Liver (tissue), 9 donors: ENCODE results near the gene TFR2. TPM values are rescaled to one million over a fixed set of nuclear protein-coding genes. Genes with fewer than 3 reads are reported as not detected.

ENCODE experiments used
- DNase-seq: peaks from one replicate; pipeline ENCODE4 v3.0.0-alpha.2; 2017; ENCODE audit warnings: low spot score
- H3K27ac ChIP-seq, 2 donors: one replicate each; pipeline ENCODE4 v1.7.0; 2013; ENCODE audit warnings: inconsistent platforms in 2 of 2, low read length in 2 of 2, control low read depth in 1 of 2, low read depth in 1 of 2, mild to moderate bottlenecking in 1 of 2
- H3K27me3 ChIP-seq, 4 donors: one replicate each; pipeline versions ENCODE4 v1.6.1 to v1.7.0; 2013; ENCODE audit warnings: low read length in 3 of 4, inconsistent platforms in 1 of 4, mild to moderate bottlenecking in 1 of 4, moderate library complexity in 1 of 4; ENCODE audit not compliant: control insufficient read depth in 4 of 4, insufficient read depth in 4 of 4
- H3K36me3 ChIP-seq, 4 donors: one replicate each; pipeline versions ENCODE4 v1.6.1 to v1.7.0; 2013; ENCODE audit warnings: low read length in 3 of 4, mild to moderate bottlenecking in 3 of 4, low read depth in 1 of 4, moderate library complexity in 1 of 4; ENCODE audit not compliant: control insufficient read depth in 4 of 4, insufficient read depth in 3 of 4
- H3K4me1 ChIP-seq, 4 donors: one replicate each; pipeline versions ENCODE4 v1.6.1 to v1.7.0; 2013; ENCODE audit warnings: low read length in 3 of 4, mild to moderate bottlenecking in 3 of 4, moderate library complexity in 1 of 4; ENCODE audit not compliant: control insufficient read depth in 4 of 4, insufficient read depth in 4 of 4
- H3K4me3 ChIP-seq, 3 donors: one replicate each; pipeline versions ENCODE4 v1.6.1 to v1.7.0; 2013; ENCODE audit warnings: low read length in 3 of 3, control low read depth in 1 of 3, low read depth in 1 of 3, mild to moderate bottlenecking in 1 of 3
- H3K9ac ChIP-seq, 2 donors: one replicate each; pipeline ENCODE4 v1.7.0; 2013; ENCODE audit warnings: low read length in 2 of 2, mild to moderate bottlenecking in 2 of 2, moderate library complexity in 2 of 2, control low read depth in 1 of 2, low read depth in 1 of 2
- H3K9me3 ChIP-seq, 4 donors: one replicate each; pipeline versions ENCODE4 v1.6.1 to v1.7.0; 2013; ENCODE audit warnings: low read length in 3 of 4; ENCODE audit not compliant: control insufficient read depth in 4 of 4
- ATF3 ChIP-seq: IDR thresholded peaks from 2 replicates; pipeline ENCODE4 v1.6.1; 2016; ENCODE audit warnings: antibody characterized with exemption
- CTCF ChIP-seq: fragments of 150-350 bp; IDR thresholded peaks from 2 replicates; pipeline ENCODE4 v1.5.1; 2017; ENCODE audit warnings: improper control_type of control experiment, low read depth, low read length; ENCODE audit not compliant: missing input control
- EGR1 ChIP-seq, 2 donors: IDR thresholded peaks; 2 replicates each; pipeline ENCODE4 v1.6.1; 2016 to 2018; ENCODE audit warnings: antibody characterized with exemption in 2 of 2, low read depth in 2 of 2
- FOXA2 ChIP-seq: IDR thresholded peaks from 2 replicates; pipeline ENCODE4 v1.6.1; 2016; ENCODE audit warnings: antibody characterized with exemption
- GABPA ChIP-seq, 2 donors: IDR thresholded peaks in 1 of 2; conservative IDR thresholded peaks in 1 of 2; 2 replicates each; pipeline ENCODE4 v1.6.1; 2016; ENCODE audit warnings: antibody characterized with exemption in 2 of 2, mild to moderate bottlenecking in 1 of 2, moderate library complexity in 1 of 2
- HNF4A ChIP-seq, 2 donors: conservative IDR thresholded peaks; 2 replicates each; pipeline ENCODE4 v1.6.1; 2016; ENCODE audit warnings: antibody characterized with exemption in 2 of 2, mild to moderate bottlenecking in 2 of 2
- HNF4G ChIP-seq: IDR thresholded peaks from 2 replicates; pipeline ENCODE4 v1.6.1; 2016; ENCODE audit warnings: antibody characterized with exemption
- NR2F2 ChIP-seq: IDR thresholded peaks from 2 replicates; pipeline ENCODE4 v1.6.1; 2016; ENCODE audit warnings: antibody characterized with exemption
- RAD21 ChIP-seq, 2 donors: IDR thresholded peaks; 2 replicates each; pipeline ENCODE4 v1.6.1; 2016; ENCODE audit warnings: antibody characterized with exemption in 2 of 2, mild to moderate bottlenecking in 2 of 2
- RXRA ChIP-seq, 2 donors: IDR thresholded peaks; 2 replicates each; pipeline ENCODE4 v1.6.1; 2017 to 2018; ENCODE audit warnings: antibody characterized with exemption in 2 of 2, mild to moderate bottlenecking in 1 of 2
- SP1 ChIP-seq: IDR thresholded peaks from 2 replicates; pipeline ENCODE4 v1.6.1; 2018; ENCODE audit warnings: antibody characterized with exemption, mild to moderate bottlenecking
- TAF1 ChIP-seq: conservative IDR thresholded peaks from 2 replicates; pipeline ENCODE4 v1.6.1; 2016; ENCODE audit warnings: antibody characterized with exemption, mild to moderate bottlenecking
- YY1 ChIP-seq: IDR thresholded peaks from 2 replicates; pipeline ENCODE4 v1.6.1; 2016; ENCODE audit warnings: antibody characterized with exemption, mild to moderate bottlenecking
- ZBTB33 ChIP-seq: IDR thresholded peaks from 2 replicates; pipeline ENCODE4 v1.6.1; 2016; ENCODE audit warnings: antibody characterized with exemption
- WGBS: extraction: QIAGEN DNeasy Blood & Tissue Kit; methylation state at CpG from one replicate; pipeline ENCODE4 v1.1.7; 2013; 5-methylcytosine and 5-hydroxymethylcytosine counted together
- polyA plus RNA-seq, 2 donors: library from polyadenylated mRNA; stranded (reverse) in 1 of 2; unstranded in 1 of 2; fragments of 200-250 nt in 1 of 2; fragments of >200 nt in 1 of 2; fragmentation: Nextera tagmentation in 1 of 2; extraction: Ambion mirVana in 1 of 2; gene quantifications; one replicate each; pipeline versions ENCODE4 v1.2.1 to v1.2.3, GENCODE V29; 2013 to 2015
- total RNA-seq, 2 donors: library from RNA; depleted of rRNA; stranded (reverse); fragments of >200 nt; gene quantifications; one replicate each; pipeline ENCODE4 v1.2.3, GENCODE V29; 2014
- TF ChIP-seq, protein P1 (sequence below): IDR thresholded peaks from 2 replicates; pipeline ENCODE4 v1.6.1; 2016; ENCODE audit warnings: antibody characterized with exemption, mild to moderate bottlenecking
- TF ChIP-seq, protein P2 (sequence below): IDR thresholded peaks from 2 replicates; pipeline ENCODE4 v1.6.1; 2016; ENCODE audit warnings: antibody characterized with exemption
- donor health status: healthy.
- donor health status: healthy.
- donor health status: healthy.
- donor health status: healthy.
- donor health status: healthy.

Gene TFR2
- total and polyA plus RNA-seq, 4 donors = 276 to 663 (median 356) TPM

DNA sequence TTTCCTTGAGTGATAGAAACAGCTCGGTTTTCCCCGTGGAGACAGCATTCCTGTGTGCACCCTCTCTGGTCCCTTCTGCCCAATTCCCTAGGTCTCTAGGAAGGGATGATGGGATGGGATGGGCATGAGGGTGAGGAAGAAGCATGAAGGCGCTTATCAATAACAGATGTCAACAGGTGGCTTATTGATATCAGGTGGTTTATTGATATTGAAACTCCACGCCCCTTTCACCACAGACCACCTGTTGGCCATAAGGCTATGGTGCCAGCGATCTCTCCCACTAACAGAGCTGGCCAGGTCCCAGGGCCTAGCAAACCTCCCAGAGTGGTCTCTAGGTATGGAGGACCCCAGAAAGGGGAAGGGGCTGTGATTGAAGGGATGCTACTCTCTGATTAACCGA is 21.1 kb downstream of the TFR2 start:
- Histone ChIP-seq H3K27me3 (no peaks in the 10 kb centered on the region), H3K9ac (no peak overlapping the region), H3K9me3 (no peaks in the 10 kb centered on the region), H3K36me3 (peaks cover 2 to 13% (median 8%) of the 10 kb centered on the region in 4 donors), H3K4me1 (peaks cover 0 to 24% (median 23%) of the 10 kb centered on the region in 4 donors), H3K4me3 (no peak overlapping the region), H3K27ac (no peak overlapping the region)
- WGBS = 95% methylated on average over 6 of the region's 6 CpGs
- TF ChIP-seq TAF1 (no peak), SP1 (no peak), ZBTB33 (no peak), HNF4A (conservative IDR thresholded peaks at IDR 0.05) (no peak), CTCF (no peak), YY1 (no peak), ATF3 (no peak)
- TF ChIP-seq, protein P1, sequence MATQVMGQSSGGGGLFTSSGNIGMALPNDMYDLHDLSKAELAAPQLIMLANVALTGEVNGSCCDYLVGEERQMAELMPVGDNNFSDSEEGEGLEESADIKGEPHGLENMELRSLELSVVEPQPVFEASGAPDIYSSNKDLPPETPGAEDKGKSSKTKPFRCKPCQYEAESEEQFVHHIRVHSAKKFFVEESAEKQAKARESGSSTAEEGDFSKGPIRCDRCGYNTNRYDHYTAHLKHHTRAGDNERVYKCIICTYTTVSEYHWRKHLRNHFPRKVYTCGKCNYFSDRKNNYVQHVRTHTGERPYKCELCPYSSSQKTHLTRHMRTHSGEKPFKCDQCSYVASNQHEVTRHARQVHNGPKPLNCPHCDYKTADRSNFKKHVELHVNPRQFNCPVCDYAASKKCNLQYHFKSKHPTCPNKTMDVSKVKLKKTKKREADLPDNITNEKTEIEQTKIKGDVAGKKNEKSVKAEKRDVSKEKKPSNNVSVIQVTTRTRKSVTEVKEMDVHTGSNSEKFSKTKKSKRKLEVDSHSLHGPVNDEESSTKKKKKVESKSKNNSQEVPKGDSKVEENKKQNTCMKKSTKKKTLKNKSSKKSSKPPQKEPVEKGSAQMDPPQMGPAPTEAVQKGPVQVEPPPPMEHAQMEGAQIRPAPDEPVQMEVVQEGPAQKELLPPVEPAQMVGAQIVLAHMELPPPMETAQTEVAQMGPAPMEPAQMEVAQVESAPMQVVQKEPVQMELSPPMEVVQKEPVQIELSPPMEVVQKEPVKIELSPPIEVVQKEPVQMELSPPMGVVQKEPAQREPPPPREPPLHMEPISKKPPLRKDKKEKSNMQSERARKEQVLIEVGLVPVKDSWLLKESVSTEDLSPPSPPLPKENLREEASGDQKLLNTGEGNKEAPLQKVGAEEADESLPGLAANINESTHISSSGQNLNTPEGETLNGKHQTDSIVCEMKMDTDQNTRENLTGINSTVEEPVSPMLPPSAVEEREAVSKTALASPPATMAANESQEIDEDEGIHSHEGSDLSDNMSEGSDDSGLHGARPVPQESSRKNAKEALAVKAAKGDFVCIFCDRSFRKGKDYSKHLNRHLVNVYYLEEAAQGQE = no peak
- TF ChIP-seq, protein P2, sequence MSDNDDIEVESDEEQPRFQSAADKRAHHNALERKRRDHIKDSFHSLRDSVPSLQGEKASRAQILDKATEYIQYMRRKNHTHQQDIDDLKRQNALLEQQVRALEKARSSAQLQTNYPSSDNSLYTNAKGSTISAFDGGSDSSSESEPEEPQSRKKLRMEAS = no peak
- no peak for DNase-seq

DNA sequence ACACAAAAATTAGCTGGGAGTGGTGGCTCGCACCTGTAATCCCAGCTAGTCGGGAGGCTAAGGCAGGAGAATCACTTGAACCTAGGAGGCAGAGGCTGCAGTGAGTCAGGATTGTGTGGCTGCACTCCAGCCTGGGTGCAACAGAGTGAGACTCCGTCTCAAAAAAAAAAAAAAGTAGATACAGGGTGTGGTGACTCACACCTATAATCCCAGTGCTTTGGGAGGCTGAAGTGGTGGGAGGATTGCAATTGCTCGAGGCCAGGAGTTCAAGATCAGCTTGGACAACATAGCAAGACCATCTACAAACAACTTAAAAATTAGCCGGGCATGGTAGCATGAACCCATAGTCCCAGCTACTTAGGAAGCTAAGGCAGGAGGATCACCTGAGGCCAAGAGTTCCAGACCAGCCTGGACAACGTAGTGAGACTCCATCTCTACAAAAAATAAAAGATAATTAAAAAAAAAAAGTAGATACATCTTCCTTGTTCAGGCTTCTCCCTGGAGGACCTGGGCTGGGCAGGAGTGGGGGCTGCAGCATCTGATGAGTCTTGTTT is 27.0 kb downstream of the TFR2 start:
- Histone ChIP-seq H3K36me3 (no peaks in the 10 kb centered on the region), H3K27me3 (no peaks in the 10 kb centered on the region), H3K9me3 (no peaks in the 10 kb centered on the region), H3K9ac (no peak overlapping the region), H3K4me1 (peaks cover 3 to 19% (median 14%) of the 10 kb centered on the region in 4 donors), H3K27ac (no peak overlapping the region), H3K4me3 (no peak overlapping the region)
- WGBS = 94% methylated on average over 6 of the region's 6 CpGs
- DNase-seq = no peak
- TF ChIP-seq RXRA (IDR thresholded peaks at IDR 0.05) (no peak), ATF3 (no peak), FOXA2 (no peak), GABPA (IDR thresholded peaks at IDR 0.05 in 1 of 2, conservative IDR thresholded peaks at IDR 0.05 in 1 of 2) (no peak), CTCF (no peak), EGR1 (IDR thresholded peaks at IDR 0.05; ENCODE audit: low read depth in 2 of 2) (no peak), HNF4G (no peak), TAF1 (no peak), NR2F2 (no peak), RAD21 (IDR thresholded peaks at IDR 0.05) (no peak)
- TF ChIP-seq, protein P1 = no peak
